Measurements from ENCODE around the gene LMNTD1.
"Not testable (repeated sequence)": the region's sequence is repeated elsewhere in the genome, so short reads cannot be mapped to it uniquely, and the experiment has no call there.

Gene LMNTD1

DNA sequence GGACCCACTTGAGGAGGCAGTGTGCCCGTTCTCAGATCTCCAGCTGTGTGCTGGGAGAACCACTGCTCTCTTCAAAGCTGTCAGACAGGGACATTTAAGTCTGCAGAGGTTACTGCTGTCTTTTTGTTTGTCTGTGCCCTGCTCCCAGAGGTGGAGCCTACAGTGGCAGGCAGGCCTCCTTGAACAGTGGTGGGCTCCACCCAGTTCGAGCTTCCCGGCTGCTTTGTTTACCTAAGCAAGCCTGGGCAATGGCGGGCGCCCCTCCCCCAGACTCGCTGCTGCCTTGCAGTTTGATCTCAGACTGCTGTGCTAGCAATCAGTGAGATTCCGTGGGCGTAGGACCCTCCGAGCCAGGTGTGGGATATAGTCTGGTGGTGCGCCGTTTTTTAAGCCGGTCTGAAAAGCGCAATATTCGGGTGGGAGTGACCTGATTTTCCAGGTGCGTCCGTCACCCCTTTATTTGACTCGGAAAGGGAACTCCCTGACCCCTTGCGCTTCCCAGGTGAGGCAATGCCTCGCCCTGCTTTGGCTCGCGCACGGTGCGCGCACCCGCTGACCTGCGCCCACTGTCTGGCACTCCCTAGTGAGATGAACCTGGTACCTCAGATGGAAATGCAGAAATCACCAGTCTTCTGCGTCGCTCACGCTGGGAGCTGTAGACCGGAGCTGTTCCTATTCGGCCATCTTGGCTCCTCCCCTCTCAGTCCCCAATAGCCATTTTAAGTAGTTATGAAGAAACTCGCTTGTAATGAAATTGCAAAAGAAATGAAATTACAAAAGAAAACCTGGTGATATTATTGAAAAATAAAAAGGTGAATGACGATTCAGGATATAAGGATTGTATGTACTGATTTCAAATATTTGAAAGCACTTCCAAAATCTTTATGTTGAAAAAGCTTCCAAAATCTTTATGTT, 63.9 kb downstream of the LMNTD1 start:
- not testable (repeated sequence) for DNase-seq

DNA sequence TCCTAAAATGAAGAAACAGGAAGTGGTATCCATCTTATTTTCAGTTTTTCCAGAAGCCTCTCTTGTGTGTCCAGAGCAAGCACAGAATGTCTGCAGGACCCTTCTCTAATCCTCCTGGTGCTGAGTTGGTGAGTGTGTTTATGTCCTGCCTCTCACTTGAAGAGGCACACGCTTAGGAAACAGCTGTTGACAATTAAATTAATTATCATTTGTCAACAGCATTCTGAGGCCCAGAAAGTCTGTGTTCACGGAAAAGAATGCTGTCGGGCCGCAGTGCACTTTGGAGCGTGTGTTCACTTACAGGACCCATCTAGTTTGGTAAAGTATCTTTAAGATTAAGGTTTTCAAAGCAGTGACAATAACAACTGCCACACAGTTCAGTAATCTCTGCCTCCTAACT, 70.5 kb downstream of the LMNTD1 start:
- DNase-seq: no peak

DNA sequence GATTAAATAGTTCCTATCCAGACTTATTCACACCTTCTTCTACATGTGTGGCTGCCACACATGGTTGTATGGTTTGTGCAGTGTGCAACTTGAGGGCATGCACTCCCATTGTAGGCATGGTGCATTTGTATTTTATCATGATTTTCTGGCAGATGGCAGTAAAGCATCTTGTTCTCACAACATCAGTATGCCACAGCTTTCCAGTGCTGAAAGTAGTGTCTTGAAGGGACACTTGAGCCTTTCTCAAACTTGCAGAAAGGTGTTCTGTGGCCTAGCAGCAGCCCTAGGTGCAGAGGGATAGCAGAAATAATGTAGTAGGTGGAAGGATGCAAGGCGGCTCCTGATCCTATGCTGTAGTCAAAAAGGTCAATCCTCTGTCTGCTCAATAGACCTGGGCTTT, 72.9 kb downstream of the LMNTD1 start:
- DNase-seq: no peak

DNA sequence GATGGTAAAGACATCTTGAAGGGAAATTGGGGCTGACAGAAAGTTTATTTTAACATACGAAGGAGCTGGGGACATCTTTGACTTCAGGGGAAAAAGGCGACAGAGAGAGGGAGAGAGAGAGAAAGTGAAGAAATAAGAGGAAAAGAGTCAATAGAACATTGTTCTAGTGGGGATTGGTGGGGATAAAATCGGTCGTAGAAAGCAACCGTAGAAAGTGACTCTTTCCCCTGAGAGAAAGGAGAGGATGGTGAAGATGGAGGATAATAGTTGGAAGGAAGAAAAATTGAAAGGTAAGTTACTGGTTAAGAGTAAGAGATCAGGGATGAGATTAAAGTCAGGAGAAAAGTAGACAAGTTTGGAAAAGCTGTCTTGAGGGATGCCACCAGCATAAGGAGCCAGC, 75.9 kb downstream of the LMNTD1 start:
- DNase-seq: no peak

GRCh38 chr12:25472453-25472852, 80.6 kb downstream of the LMNTD1 start:
- DNase-seq: no peak

DNA sequence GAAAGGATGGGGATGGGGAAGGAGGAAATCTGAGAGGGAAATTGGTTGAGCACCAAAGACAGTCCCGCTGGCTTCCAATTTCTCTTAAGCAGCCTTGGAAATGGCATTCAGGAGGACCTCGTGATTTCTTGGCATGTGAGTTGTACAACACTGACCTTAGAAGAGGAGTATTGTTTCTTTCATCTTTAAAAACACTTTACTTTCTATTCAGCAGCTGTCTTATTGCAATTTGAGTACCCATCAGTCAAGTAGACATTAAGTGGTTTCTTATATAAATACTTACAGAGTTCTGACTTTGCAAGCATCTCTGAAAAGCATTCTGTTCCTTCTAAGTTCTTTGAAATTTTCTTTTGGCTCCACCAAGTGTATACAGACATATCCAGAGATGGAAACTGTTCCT, 83.2 kb downstream of the LMNTD1 start:
- DNase-seq: no peak

GRCh38 chr12:25469368-25469767, 83.7 kb downstream of the LMNTD1 start:
- no peak for DNase-seq

DNA sequence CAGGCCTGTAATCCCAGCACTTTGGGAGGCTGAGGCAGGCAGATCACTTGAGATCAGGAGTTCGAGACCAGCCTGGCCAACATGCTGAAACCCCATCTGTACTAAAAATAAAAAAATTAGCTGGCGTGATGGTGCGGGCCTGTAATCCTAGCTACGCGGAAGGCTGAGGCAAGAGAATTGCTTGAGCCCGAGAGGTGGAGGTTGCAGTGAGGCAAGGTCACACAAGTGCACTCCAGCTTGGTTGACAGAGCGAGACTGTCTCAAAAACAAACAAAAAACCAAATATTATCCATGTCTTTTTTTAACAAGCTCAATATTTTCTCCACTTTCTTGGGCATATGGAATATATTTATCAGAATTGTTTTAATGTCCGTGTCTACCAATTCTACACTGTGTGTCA, 89.6 kb downstream of the LMNTD1 start:
- DNase-seq: no peak

DNA sequence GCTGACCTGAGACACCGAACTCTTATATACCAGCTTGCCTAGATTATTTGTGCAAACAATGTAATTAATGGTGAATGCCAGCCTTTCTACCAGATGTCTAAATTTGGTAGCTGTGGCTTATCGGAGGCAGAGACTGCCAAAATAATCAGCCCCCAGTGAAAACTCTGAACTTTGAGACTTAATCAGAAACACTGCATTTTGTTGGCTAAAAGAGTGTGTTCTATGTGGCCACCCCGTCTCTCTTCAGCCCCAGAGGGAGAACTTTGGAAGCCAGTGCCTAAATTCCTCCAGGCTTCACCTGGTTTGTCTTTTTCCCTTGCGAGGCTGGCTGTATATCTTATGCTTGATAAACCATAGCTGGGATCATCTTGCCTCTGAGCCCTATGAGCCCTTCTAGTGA, 90.1 kb downstream of the LMNTD1 start:
- DNase-seq: no peak

DNA sequence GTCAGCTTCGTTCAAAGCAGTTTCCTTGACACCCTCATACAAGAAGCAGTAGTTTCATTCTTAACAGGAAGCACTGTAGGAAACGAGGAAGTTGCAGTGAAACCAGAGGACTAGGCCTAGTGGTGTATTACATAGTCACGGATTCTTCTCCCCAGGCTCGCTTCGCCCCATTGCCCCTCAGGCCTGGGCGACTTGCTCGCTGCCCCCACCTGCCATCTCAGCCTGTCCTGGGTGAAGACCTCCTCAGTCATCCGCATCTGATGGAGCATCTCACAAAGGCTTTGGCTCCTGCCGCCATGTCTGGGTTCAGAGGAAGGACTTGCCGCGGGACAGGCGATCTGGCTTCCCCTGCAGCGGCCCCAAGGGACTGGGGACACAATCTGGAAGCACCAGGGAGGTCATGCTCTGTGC, 93.5 kb downstream of the LMNTD1 start:
- DNase-seq: no peak

DNA sequence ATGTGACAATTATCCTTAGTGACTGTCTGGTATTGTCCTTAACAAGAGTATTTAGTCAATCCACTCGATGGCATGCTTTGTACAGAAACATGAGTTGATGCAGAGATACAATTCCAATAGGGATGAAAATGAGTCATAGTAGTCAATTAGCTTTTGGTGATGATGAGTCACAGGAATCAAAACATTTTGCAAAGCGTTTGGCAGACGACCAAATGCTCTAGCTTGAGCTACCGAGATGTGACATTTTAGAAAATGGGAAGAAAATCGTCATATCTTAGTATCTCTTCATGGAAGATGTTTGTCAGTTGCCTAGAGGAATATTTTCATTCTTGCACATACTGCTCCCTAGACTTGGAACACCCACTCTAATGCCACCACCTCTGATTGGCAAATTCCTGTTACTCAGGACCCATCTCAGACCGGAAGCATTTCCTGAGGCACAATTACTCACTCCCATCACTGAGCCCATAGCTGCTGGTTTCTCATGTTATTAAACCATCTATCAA, 95.0 kb downstream of the LMNTD1 start:
- DNase-seq: no peak

- DNase-seq: no peak
Observed at GRCh38 chr12:25456474-25456873, 96.6 kb downstream of the LMNTD1 start.

- no peak for DNase-seq
Observed at GRCh38 chr12:25455696-25456095, 97.4 kb downstream of the LMNTD1 start.

GRCh38 chr12:25449007-25449406, 104.1 kb downstream of the LMNTD1 start:
- no peak for DNase-seq

GRCh38 chr12:25447046-25447445, 106.0 kb downstream of the LMNTD1 start:
- DNase-seq: no peak

GRCh38 chr12:25438638-25439037, 114.4 kb downstream of the LMNTD1 start:
- no peak for DNase-seq

DNA sequence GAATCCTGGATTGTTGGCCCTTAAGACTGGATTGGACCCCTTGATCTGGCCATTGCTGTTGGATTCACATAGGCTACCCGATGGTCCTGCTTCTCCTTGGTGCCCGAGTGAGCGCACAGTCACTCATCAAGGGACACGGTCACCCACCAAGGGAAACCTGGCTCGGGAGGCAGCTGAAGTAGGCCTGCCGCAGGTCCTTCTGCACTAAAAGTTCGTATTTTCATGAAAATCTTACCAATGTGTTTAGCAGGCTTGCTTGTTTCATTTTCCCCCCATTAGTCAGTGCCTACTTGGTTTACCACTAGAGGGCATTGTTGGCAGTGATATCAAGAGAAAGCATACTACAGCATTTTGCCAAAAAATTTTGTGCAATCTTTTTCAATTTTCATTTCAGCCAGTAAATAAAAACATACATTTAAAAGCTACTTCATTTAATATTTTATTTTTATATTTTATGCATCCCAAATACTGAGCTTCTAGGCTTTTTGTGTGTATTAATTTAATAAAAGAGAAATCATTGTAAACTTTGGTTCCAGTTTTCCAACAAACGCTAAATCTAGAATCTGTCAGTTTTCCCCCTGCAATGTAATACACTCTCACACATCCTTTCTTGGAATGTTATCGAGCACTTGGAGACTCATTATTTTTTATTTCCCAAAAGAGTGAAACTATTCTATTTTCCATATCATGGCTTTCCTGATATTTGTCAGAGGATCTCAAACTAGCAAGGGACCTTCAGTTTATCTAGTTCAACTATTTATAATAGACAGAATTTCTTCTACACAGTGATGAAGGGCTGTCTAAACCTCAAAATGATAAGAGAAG, 116.7 kb downstream of the LMNTD1 start:
- DNase-seq: peak; percentile 1

DNA sequence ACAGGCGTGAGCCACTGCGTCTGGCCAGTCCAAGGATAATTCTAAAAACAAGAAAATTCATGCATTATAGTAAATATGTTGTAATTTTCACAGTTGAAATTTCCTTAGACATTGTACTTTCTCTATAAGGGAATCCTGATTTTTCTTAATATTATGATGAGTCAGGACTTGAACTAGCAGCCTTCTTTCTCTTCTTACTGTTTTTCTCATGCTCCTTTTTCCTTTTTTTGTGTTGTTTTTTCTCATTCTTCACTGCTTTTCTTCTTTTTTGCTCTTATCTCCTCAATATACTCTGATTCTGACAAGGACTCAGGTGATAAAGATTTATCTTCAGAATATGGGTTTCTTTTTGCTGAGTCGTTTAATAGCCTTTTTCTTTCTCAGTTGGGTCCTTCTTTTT, 117.7 kb downstream of the LMNTD1 start:
- DNase-seq: no peak

DNA sequence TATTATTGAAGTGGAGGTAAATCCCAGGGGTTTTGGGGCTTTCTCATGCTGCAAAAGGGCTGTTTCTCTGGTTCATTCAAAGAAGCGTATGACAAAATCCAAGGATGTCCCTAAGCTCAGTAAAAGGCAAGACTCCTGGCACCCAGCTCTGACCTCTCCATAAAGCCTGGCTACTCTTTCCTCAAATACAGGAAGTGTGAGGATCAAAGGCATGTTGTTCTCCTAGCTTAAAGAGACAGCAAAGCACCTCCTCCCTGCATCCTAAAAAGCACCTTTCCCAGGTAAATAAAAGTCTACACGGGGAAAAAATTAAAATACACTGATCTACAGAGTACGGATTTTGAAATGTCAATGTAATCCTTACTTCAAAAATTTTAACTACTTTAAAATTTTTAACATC, 118.6 kb downstream of the LMNTD1 start:
- no peak for DNase-seq

DNA sequence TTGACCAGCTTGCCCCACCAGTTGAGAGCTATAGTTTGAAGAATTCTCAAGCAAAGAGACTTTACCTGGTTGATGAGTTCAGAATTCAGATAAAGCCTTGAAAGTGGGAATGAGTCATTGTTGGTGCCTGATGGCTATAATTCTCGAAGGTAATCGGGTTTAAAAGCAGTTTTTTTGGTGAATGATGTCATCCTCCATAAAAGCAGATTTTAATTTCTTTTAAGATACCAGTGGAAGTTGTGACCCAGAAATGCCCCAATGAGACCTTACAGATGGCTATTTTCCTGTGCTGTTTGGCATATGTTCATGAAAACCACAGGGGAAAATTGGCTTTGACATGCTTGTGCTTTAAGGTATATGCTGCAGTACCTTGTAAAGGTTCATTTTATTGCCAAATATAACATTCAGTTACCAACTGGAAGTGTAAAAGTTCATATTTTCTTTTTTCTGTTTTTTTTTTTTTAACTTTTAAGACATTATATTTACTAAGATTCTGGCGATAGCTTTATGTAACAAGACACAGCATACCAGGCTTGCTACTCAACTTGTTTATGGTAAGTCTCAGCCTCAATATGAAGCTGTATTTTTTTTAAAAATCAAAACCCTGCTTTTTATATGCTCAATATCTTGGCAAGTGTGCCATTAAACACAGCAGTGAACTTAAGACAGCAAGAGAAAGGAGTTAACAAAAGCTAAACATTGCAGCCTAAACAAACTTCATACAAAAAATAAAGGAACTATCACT, 119.3 kb downstream of the LMNTD1 start:
- DNase-seq: no peak

GRCh38 chr12:25433024-25433423, 120.1 kb downstream of the LMNTD1 start:
- no peak for DNase-seq

- DNase-seq: no peak
Observed at GRCh38 chr12:25427337-25428249, 125.5 kb downstream of the LMNTD1 start.

Data from DMS79 (cell line).